Measurements from ENCODE around the gene KLF9. TPM values are rescaled to one million over a fixed set of nuclear protein-coding genes. Genes with fewer than 3 reads are reported as not detected.

KLF9 gene
- total and polyA plus RNA-seq, 2 donors from 2014 or later, result 23.5 to 100 TPM

GRCh38 chr9:70450738-70451137 is 36.3 kb upstream of the KLF9 start:
- Histone ChIP-seq H3K27ac (ENCODE audit: low read depth in 2 of 2, low read length in 2 of 2) (no peak overlapping the region), H3K4me1 (ENCODE audit: control insufficient read depth in 2 of 3, insufficient read depth in 2 of 3, low read depth in 1 of 3, low read length in 3 of 3) (no peaks in the 10 kb centered on the region), H3K9ac (ENCODE audit: low read length in 3 of 3) (no peak overlapping the region), H3K4me3 (ENCODE audit: low read length in 3 of 3) (no peak overlapping the region), H3K36me3 (ENCODE audit: control insufficient read depth in 2 of 3, insufficient read depth in 3 of 3, low read length in 3 of 3) (no peaks in the 10 kb centered on the region), H3K27me3 (ENCODE audit: control insufficient read depth, insufficient read depth, low read length) (no peaks in the 10 kb centered on the region), H3K9me3 (ENCODE audit: control insufficient read depth in 2 of 3, insufficient read depth in 1 of 3, low read length in 3 of 3) (peaks cover 0 to 2% (median 0%) of the 10 kb centered on the region in 3 donors)
- intact Hi-C loops (cut with DNase I), result no loop called here
- TF ChIP-seq CTCF (IDR thresholded peaks at IDR 0.05; ENCODE audit: borderline replicate concordance, extremely low read depth, insufficient read depth), result no peak
- FAIRE-seq (no peak), DNase-seq (no peak)

GRCh38 chr9:70449461-70449860 is 35.0 kb upstream of the KLF9 start:
- DNase-seq (no peak), FAIRE-seq (no peak)
- Histone ChIP-seq H3K4me1 (ENCODE audit: control insufficient read depth in 2 of 3, insufficient read depth in 2 of 3, low read depth in 1 of 3, low read length in 3 of 3) (no peaks in the 10 kb centered on the region), H3K4me3 (ENCODE audit: low read length in 3 of 3) (no peak overlapping the region), H3K9ac (ENCODE audit: low read length in 3 of 3) (no peak overlapping the region), H3K27me3 (ENCODE audit: control insufficient read depth, insufficient read depth, low read length) (no peaks in the 10 kb centered on the region), H3K36me3 (ENCODE audit: control insufficient read depth in 2 of 3, insufficient read depth in 3 of 3, low read length in 3 of 3) (no peaks in the 10 kb centered on the region), H3K9me3 (ENCODE audit: control insufficient read depth in 2 of 3, insufficient read depth in 1 of 3, low read length in 3 of 3) (peaks cover 0 to 2% (median 0%) of the 10 kb centered on the region in 3 donors), H3K27ac (ENCODE audit: low read depth in 2 of 2, low read length in 2 of 2) (no peak overlapping the region)
- TF ChIP-seq CTCF (IDR thresholded peaks at IDR 0.05; ENCODE audit: borderline replicate concordance, extremely low read depth, insufficient read depth), result no peak
- intact Hi-C loops (cut with DNase I), result no loop called here

GRCh38 chr9:70448919-70449318 is 34.5 kb upstream of the KLF9 start:
- intact Hi-C loops (cut with DNase I), result no loop called here
- Histone ChIP-seq H3K27ac (ENCODE audit: low read depth in 2 of 2, low read length in 2 of 2) (no peak overlapping the region), H3K27me3 (ENCODE audit: control insufficient read depth, insufficient read depth, low read length) (no peaks in the 10 kb centered on the region), H3K9ac (ENCODE audit: low read length in 3 of 3) (no peak overlapping the region), H3K36me3 (ENCODE audit: control insufficient read depth in 2 of 3, insufficient read depth in 3 of 3, low read length in 3 of 3) (no peaks in the 10 kb centered on the region), H3K4me1 (ENCODE audit: control insufficient read depth in 2 of 3, insufficient read depth in 2 of 3, low read depth in 1 of 3, low read length in 3 of 3) (no peaks in the 10 kb centered on the region), H3K9me3 (ENCODE audit: control insufficient read depth in 2 of 3, insufficient read depth in 1 of 3, low read length in 3 of 3) (peaks cover 0 to 2% (median 0%) of the 10 kb centered on the region in 3 donors), H3K4me3 (ENCODE audit: low read length in 3 of 3) (no peak overlapping the region)
- no peak for TF ChIP-seq CTCF (IDR thresholded peaks at IDR 0.05; ENCODE audit: borderline replicate concordance, extremely low read depth, insufficient read depth)
- DNase-seq (no peak), FAIRE-seq (no peak)

- no peak overlapping the region for H3K9ac ChIP-seq (ENCODE audit: low read length in 3 of 3)
- H3K27me3 ChIP-seq (ENCODE audit: control insufficient read depth, insufficient read depth, low read length), result no peaks in the 10 kb centered on the region
- no peaks in the 10 kb centered on the region for H3K4me1 ChIP-seq (ENCODE audit: control insufficient read depth in 2 of 3, insufficient read depth in 2 of 3, low read depth in 1 of 3, low read length in 3 of 3)
- FAIRE-seq, result no peak
- H3K27ac ChIP-seq (ENCODE audit: low read depth in 2 of 2, low read length in 2 of 2), result no peak overlapping the region
- H3K4me3 ChIP-seq (ENCODE audit: low read length in 3 of 3), result no peak overlapping the region
- H3K9me3 ChIP-seq (ENCODE audit: control insufficient read depth in 2 of 3, insufficient read depth in 1 of 3, low read length in 3 of 3), result peaks cover 0 to 2% (median 0%) of the 10 kb centered on the region in 3 donors
- intact Hi-C loops (cut with DNase I), result no loop called here
- no peak for TF ChIP-seq CTCF (IDR thresholded peaks at IDR 0.05; ENCODE audit: borderline replicate concordance, extremely low read depth, insufficient read depth)
- no peaks in the 10 kb centered on the region for H3K36me3 ChIP-seq (ENCODE audit: control insufficient read depth in 2 of 3, insufficient read depth in 3 of 3, low read length in 3 of 3)
- no peak for DNase-seq
These were observed 30.4 kb upstream of the KLF9 start for GRCh38 chr9:70444904-70445303.
